CD4-positive, alpha-beta T cell treated with Interleukin-6 for 4 hours (primary cell): ENCODE measurements around the gene DCAF8L2.
"Not testable (repeated sequence)": the region's sequence is repeated elsewhere in the genome, so short reads cannot be mapped to it uniquely, and the experiment has no call there.

ENCODE experiments used
- DNase-seq: peaks from one replicate; pipeline ENCODE4 v3.0.0-alpha.2; 2020; ENCODE audit warnings: mixed read lengths

The DCAF8L2 gene

DNA sequence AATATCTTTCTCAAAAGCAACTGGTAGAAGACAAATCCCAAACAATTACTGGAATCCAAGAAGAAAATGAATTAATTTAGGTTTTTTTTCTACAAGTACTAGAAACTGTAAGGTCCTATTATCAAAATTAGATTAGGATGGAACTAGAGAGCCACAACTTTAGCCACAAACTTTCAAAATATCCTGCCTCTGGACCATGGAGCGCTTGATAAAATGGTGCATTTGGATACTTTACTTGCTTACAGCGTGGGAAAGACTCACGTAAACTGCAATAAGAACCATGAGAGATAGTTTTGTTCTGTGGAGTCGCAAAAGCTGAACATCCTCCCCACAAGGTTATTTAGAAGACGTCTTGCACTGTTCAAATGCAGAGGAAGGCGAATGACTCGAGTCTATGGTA lies at the start of gene DCAF8L2:
TSS of gene DCAF8L2 (plus strand) at position 301 of the 400 bp plus-strand sequence. CDS start 156,552 bp downstream, outside the sequence.
- DNase-seq: no peak

DNA sequence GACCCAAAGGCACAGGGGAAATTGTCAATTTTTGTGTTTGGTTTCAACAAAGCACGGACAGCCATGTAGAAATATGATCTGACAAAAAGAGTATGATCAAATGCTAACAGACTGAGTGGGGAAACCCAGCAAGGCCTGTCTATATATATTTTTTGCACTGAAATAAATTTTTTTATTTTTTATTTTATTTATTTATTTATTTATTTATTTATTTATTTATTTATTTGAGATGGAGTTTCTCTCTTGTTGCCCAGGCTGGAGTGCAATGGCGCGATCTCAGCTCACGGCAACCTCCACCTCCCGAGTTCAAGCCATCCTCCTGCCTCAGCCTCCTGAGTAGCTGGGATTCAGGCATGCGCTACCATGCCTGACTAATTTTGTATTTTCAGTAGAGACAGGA lies 49.0 kb upstream of the DCAF8L2 start:
- not testable (repeated sequence) for DNase-seq

DNA sequence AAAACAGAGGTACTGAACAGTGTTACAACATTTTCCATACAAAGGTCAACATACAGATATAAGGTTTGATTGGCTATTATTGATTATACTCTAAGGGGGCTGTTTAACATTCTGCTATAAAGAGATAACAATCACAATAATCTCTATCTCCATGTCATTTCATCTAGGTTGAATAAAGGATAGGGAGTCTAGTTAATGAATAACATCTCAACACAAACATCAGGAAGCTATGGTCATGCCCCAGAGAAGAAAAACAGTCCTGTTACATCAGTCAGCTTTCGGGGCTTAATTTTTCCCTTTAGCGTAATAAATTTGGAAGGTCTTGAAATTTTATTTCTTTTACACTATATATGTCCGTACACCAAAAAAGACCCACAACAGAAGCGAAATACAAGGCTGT lies 41.5 kb upstream of the DCAF8L2 start:
- no peak for DNase-seq

DNA sequence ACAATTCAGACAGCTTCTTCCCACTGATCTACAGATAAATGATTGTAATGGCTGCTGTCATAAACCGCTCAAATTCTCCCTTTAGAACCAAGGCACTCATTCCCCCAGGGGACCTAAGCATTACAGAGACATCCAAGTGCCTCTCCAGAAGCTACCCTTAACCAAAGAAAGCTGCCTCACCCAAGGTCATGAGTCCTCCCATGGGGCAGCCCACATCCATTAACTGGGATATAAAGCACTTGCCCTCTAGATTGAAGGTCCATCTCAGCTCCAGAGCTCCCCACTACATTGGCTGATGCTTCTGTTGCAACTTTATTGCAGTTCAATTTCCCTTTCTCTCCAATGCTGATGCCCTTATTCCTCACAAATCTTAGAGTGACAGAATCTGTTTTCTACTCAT lies 40.5 kb upstream of the DCAF8L2 start:
- no peak for DNase-seq

DNA sequence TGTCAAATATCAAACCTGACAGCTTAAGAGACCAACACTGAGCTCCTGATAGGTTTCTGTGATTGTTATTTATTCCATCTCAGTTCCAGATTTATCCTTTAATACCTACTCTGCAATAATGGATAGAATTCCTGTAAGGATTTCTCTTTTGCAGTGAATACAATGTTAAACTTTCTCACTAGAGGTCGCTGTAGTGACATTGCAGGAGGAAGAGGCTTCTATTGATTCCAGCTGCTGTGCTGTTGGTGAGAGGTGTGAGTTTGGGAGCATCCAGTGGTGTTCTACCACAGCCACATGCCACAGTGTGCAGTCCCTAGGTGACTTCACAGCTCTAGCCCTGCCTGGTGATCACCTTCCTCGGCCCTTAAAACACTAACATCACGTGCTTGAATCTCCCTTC lies 34.6 kb upstream of the DCAF8L2 start:
- no peak for DNase-seq

DNA sequence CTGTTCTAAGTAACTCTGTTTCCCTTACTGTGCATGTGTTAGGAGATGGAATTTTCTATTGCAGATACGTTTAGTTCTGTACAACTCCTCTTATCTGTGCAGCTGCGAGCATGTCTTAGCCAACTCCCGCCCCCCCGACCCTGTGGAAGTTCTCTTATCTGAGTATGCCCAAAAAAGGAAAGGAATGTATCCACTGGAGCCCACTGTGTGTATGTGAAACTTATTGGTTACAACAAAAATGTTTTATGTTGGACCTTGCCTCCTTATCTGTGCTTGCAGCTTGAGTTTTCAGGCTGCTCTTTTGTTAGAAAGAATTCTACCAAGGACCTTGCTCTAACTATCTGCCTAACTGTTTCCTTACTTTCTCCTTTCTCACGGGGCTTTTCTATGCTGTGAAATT lies 24.2 kb upstream of the DCAF8L2 start:
- DNase-seq: no peak

DNA sequence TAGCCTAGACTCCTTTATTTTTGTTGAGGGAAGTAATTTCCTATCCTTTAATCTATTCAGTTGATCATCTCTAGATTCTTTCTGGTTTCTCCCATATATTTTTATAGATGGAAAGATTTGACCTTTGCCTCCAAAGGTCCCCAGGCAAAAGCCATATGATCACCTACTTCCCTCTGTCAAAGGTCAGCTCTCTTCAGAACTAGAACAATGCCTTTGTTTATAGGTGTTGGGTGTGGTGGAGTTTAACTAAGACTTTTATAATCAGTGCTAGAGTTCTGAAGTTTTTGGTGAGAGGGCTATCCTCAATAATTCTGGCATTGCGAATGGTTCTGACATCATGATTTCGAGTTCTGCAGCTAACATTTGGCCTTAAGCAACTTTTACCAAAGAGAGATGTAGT lies 19.0 kb upstream of the DCAF8L2 start:
- no peak for DNase-seq

DNA sequence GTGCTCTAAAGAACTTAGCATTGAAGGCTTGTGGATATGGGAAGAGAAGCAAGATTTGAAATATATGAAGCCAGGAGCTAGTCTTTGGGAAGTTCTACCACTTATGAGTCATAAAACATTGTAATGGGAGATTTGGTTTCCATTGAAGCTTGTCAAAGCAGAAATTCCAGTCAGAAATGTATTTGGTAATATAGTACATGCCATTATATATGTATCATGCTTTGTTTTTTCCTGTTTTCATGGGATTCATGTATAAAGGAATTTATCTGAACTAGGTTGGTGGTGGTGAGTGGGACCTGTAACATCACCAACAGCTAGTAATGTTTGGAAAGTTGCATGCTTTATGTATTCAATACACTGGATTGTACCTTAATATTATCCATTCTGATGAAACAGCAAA lies 14.6 kb upstream of the DCAF8L2 start:
- DNase-seq: no peak

DNA sequence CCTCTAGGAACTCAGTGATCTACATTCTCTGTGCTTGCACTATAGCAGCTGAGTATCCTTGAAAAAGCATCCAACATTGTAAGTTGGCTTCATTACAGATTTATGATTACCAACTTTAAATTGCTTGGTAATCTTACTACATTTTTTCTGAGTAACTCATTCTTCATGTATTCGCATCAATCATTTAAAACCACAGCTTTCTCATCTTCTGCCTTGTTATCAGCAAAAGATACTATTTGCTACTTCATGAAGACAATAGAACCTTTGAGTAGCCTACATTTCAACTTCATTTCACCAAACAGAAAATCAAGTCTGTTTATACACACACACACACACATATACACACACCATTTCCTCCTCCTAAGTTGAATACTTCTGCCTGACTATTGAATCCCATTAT lies 6.2 kb upstream of the DCAF8L2 start:
- no peak for DNase-seq

DNA sequence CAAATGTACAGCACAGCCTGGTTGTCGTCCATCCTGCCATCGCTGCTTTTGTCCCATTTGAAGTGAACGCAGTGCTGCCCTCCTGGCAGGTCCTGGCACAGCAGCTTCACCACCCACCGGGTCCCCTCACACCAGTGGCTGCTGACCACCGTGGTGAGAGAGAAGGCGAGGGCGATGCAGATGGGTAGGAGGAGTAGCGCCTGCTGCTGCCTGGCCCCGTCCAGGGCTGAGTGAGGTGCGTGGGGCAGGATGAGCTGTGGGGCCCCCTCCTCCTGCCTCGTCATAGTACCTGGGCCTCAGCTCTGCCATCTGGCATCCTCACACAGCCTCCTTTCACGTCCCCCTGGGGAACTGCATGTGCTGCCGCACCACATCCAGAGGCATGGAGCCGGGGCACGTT lies 1.8 kb downstream of the DCAF8L2 start:
- no peak for DNase-seq

DNA sequence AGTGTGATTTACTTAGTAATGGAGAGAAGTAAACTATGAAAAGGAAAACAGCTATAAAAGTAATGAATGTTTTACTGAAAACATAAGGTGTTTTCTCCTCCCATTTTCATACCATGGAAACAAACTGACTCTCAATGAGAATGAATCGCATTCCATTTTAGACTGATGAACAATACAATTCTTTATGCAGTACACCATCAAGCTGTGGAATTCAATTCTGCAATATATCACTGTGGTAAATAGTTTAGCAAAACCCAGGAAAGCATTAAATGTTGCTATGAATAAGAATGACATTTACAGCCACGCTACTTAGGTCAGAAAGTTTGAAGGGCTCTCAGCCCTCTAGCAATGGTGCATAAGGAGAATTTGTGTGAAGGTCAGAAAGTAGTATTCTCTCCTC lies 7.4 kb downstream of the DCAF8L2 start:
- DNase-seq: no peak

DNA sequence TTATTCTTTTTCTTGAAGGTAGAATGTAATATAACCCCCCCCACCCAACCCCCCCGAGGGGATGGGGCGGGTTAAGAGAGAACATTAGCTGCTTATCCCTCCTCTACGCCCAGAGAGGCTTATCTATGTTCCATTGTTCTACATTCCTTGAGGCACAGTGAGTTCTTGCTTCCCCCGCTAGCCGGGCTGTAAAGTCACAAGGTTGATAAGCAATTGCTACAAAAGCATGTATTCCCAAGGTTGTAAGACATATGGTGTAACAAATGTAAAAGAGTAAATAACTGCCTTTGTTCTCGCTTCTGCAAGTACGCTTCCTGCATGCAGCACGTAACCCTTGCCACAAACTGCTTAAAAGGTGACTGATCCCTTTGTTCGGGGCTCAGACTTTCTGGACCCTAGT lies 8.2 kb downstream of the DCAF8L2 start:
- DNase-seq: no peak

DNA sequence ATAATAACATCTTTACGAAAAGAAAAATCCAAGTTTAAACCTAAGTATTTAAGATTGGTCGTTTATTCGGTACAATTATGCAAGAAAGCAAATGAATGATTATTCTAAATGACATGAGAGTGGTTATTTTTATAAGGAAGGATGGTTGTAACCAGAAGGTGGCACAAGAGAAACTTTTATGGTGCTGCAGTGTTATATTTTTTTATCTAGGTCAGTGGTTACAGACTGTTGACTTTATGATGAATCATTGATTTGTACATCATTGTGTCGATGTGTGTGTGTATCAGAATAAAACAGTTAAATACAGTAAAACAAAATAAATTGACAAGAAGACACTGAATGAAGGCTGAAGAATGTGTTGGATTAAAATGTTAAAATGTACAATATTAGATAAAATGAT lies 9.8 kb downstream of the DCAF8L2 start:
- DNase-seq: no peak

DNA sequence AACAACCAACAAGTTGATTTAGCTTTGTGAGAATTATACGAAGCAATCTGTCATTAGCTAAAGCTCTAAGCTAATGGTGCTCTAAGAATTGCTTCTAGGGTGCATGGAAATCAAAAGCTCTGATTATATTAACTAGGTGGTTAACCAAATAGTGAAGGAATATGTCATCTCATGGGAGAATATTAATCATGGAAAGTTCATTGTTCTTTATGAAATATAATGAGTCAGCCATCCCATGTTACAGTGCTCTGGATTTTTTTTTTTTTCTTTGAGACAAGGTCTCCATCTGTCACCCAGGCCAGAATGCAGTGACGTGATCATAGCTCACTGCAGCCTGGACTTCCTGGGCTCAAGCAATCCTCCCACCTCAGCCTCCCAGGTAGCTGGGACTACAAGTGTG lies 10.5 kb downstream of the DCAF8L2 start:
- DNase-seq: no peak

DNA sequence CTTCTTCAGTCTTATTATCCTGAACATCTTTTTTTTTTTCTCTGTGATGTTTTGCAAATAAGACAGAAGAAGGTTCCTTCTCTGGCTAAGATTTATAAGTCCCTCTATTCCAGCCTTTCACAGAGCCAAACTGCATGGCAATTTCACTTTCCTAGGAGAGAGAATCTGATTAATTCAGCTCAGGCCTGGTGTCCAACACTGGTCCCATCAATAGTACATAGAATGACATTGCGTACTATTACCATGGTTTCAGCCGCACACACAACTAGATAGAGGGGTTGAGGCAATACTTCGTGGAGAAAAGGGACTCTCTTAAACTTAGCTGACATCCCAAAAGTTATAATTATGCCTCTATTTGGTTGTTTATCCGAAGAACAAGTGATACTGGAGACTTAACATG lies 18.5 kb downstream of the DCAF8L2 start:
- no peak for DNase-seq

DNA sequence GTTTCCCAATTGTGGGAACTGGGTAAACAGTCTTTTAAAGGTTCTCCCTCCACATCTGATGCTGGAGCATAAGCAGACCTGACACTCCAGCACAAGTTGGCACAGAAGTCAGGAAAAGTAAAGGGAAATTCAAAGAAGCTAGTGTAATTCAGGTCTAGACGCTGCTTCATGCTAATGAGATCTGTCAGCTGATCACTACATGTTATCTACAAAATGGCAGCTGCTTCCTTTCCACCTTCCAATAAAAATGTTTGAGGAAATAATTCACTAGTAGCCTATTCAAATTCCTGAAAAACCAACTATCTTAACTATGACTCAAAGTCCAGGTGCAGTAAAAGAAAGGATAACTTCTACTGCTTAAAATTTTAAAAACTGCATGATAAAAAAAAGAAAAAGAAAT lies 29.3 kb downstream of the DCAF8L2 start:
- no peak for DNase-seq

DNA sequence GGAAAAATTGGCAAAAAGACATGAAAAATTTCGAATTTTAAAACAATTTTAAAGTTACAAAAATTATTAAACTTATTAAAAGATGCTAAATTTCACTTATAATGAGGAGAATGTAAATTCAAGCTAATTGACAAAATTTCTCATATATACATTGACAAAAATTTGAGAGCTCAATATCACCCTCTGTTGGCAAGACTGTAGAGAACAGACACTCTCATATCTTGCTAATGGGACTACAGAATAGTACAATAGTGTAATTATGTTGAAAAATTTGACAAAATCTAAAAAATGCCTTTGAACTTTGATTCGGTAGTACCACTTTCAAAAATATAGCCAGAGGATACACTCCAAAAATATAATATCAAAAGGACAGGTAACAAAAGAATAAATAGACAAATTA lies 29.8 kb downstream of the DCAF8L2 start:
- no peak for DNase-seq

DNA sequence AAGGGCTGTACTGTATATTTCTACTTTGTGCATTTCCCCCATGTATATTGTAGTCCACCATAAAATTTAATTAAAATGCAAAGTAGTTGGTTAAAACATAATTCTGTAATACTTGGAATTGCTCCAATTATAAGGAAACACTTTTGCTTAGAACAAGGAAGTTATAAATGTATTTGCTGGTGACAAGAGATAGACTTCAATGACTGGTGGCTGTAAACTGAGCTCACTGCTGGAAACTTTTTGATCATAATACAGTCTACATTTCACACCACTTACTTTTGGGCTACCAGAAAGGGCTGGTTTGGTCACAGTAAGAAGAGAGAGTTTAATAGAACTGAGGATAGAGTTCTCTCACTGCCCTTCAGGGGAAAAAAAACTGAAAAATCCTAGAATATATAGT lies 32.7 kb downstream of the DCAF8L2 start:
- DNase-seq: no peak

DNA sequence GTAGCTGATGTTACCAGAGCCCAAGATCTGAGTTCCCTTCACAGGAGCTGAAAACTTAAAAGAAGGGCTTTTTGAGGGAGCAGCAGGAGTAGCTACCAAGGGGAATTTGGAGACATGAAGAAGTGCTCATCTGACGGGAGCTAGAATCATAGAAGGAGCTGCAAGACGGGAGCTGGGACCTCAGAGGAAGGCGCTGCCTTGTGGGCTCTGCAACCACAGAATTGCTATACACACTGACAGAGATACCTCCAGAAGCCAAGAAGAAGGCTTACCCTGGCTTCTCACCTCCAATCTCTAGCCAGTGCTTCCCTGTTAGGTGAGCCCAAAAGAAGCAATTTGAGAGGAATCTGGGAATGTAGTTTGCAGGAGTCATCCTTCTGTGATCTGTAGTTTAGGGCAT lies 35.9 kb downstream of the DCAF8L2 start:
- no peak for DNase-seq

DNA sequence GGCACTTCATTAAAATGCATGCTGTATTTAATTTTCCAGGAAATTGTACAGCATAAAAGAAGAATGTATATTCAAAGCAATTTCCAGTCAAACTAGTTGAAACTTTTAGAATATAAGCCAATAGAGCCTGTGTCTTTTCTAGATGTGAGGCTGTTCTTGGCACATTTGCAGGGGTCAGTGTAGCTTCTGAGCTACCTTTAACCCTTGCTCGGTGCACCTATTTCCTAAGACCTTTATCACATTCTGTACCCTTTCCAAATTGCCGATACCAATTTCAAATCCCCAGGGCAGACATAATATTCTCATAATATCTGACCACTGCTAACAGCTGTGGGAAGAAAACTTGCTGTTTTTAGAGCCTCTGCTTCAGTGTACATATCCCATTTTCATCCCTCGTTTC lies 43.2 kb downstream of the DCAF8L2 start:
- DNase-seq: no peak

DNA sequence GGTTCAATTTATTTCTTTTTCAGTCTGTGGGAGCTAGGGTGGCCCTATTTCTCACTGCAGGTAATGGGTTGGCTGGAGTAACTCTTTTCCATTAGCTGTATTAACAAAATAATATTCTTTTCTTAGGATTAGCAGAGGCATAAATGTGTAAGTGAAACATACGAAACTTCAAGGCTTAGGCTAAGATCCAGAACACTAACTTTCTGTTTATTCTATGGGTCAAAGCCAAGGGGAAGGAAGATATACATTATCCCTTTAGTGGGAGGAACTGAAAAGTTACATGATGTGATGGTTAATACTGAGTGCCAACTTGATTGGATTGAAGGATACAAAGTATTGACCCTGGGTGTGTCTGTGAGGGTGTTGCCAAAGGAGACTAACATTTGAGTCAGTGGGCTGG lies 66.4 kb downstream of the DCAF8L2 start:
- no peak for DNase-seq

DNA sequence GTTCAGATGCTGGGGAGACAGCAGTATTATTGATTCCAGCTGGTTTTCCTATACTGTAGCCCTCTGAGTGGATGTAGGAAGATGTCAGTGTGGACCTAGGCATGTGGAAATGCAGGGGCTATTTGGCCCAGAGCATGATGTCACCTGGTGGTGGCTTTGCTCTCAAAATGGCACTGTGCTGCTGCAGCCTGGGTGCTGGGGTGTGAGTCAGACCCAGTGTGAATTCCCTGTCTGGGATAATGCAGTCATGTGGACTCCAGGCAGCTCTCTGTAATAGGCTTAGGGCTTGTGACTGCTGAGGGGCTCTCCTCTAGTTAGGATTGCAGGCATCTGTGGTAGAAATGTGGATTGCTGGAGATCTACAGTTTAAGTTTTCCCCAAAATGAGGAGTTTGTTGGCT lies 70.7 kb downstream of the DCAF8L2 start:
- no peak for DNase-seq

DNA sequence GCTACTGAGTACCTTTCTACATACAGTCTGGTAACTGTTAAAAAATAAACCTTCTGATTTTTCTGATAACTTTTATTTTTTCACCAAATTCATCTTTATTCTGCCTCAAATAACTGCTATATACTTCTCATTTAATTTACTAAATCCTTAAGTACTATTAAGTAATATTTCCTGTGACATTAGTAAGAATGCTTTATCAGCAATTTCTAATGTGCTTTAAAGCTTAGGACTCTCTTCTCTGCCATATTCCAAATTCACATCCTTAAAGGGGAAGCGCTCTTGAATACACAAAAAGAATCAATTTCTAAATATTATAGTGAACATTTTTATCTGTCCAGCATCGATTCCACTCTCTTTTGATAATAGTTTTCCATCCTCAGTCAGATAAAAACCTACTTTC lies 81.1 kb downstream of the DCAF8L2 start:
- DNase-seq: no peak

DNA sequence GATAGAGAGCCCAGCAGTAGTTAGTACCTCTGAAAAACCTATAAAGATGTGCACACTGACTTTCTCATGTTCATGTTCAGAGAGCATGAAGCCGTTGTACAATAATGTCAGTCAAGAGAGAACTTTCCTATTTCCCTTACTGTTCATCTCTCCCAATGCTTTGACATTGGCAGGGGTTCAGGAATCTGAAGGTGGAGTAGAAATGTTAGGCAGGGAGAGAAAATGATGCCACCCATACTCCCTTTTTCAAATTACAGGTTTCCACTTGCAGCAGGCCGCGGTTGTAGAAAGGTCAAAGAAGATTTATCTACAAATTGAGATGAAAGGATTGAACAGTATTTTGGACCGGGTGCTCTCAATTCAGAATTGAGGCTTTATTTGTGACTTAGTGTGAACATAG lies 84.3 kb downstream of the DCAF8L2 start:
- DNase-seq: no peak

DNA sequence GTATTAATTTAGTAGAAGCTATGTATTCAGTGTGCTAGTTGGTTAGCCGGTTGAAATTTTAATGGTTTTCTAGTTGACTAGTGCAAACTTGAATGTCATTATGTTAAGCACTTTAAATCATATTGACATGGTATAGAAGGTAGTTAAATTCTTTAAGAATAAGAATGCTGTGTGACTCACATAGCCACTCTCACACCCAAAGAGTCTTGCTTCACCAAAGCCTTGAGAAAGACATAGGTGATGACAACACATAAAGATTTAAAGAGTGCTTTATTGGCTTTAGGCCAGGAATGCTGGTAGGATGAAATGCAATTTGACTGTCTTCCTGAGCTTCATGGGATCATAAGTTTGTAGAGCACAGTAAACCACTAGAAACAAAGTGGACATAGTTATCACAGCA lies 85.3 kb downstream of the DCAF8L2 start:
- no peak for DNase-seq

DNA sequence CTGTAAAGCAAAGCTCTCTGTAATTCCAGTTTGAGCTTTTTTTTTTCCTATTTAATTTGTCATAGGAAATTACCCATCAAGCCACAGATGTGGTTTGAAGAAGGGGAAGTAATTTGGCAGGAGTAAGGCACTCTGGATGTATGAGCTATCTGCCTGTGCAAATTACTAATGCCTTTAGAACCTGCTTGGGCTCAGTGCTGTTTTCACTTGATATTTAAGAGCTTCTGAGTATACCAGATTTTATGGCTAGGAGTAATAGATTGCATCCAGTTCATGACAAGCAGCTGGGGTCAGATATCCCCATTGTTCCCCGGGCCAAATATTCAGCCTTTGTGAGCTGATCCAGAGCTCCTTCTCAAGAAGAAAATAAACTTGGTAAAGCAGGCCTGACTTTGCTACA lies 89.1 kb downstream of the DCAF8L2 start:
- DNase-seq: no peak
